Left ventricle myocardium superior (tissue), 1 donor: ENCODE data around the gene JDP2. TPM values are rescaled to one million over a fixed set of nuclear protein-coding genes. Genes with fewer than 3 reads are reported as not detected.

Experiments
- ATAC-seq: fragments of 200-7000 bp; cut with Tn5 transposase; one replicate; pipeline ENCODE4 v1.9.1; 2020; ENCODE audit warnings: mild to moderate bottlenecking, moderate library complexity
- DNase-seq: peaks from one replicate; pipeline ENCODE4 v3.0.0-alpha.2; 2020
- intact Hi-C: fragments of 100-400 bp; cut with micrococcal nuclease; formaldehyde crosslinking; loops from one replicate; pipeline ENCODE4 v1.11.0; 2022
- total RNA-seq: library from RNA; stranded (reverse); fragmentation: NEBNext Ultra II Directional; extraction: Animal tissue kit (Norgen Biotek cat#: 25700); gene quantifications from one replicate; pipeline ENCODE4 v1.2.1, GENCODE V29; 2021
- donor health status: DM: no; HTN: yes; CAD: no; lungs with severe emphysema.

JDP2 gene
- total RNA-seq, 1 donor from 2014 or later = 24.7 TPM

GRCh38 chr14:75406102-75406501 is 21.7 kb upstream of the JDP2 start:
- ATAC-seq = no peak
- intact Hi-C loops = no loop called here
- DNase-seq = no peak

DNA sequence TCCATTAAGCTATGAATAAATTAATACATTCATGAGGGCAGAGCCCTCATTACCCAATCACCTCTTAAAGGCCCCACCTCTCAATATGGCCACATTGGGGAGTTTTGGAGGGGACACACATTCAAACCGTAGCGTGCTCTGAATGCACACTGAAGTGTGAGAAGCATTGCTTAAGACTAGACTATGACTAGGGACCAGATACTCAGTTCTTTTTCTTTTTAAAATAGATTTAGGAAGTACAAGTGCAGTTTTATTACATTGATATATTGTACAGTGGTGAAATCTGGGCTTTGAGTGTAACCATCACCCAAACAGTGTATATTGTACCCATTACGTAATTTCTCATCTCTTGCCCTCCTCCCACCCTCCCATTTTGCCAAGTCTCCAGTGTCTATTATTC is 21.0 kb upstream of the JDP2 start:
- no peak for ATAC-seq
- intact Hi-C loops = no loop called here
- DNase-seq = no peak

DNA sequence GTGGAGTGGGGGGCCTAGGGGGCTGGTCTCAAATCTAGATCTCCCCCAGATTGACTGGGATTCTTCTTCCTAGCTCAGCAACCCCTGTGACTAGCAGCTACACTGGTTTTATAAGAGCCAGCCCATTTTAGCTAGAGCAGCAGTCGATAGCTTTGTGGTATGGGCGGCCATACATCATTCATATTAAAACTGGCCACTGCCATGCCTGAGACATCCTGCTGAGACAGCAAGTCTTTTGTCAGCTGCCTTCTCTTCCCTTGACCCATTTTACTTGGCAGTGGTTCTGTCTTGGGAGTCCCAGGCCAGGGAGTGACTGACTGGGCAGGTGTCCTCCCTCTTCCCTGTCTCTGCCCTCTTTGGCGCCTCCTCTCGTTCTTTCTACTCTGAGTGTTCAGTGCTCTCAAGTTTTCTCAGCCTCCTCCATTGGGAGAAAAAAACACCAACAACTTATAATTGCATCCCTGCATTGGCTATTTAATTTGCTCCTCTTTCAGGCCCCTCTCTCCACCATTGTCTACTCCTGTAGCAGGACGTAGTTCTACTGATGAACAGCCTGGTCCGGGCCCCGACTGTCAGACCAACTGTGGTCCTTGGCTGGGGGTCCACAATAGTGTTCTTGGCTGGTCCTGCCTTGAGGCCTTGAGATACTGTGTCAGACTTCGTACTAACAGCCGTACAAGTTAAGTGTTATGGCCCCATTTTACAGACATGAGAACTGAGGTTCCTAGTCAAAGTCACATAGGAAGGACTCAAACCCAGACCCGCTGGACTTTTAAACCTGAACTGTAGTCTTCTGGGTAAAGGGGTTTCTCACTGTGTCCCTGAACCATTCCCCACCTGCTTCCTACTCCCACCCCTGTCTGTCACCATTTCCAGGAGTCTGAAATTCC is 18.3 kb upstream of the JDP2 start:
- no peak for ATAC-seq
- DNase-seq = no peak
- intact Hi-C loops = no loop called here

GRCh38 chr14:75411214-75411540 is 16.6 kb upstream of the JDP2 start:
- intact Hi-C loops = no loop called here
- peak; percentile 46 for DNase-seq
- peak; percentile 85 for ATAC-seq

DNA sequence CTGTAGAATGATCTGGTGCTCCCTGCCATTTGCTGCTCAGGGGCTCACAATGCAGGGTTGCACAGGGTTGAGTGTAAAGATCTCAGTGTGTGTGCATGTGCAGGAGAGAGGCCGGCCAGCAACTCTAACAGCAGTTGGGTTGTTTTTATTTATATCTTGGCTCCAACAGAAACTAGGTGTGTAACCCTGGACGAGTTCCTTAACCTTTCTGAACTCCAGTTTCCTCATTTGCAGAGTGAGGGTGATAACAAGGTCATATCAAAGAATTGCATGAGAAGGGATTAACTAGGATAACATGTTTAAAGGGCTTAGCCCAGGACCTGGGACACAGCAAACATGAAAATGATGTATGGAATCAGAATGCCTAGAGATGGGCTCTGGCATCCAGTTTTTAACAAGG is 14.8 kb upstream of the JDP2 start:
- DNase-seq = no peak
- no peak for ATAC-seq
- intact Hi-C loops = no loop called here

- intact Hi-C loops = no loop called here
- DNase-seq (no peak), ATAC-seq (no peak)
Observed at GRCh38 chr14:75417674-75418073, 10.1 kb upstream of the JDP2 start.

GRCh38 chr14:75418850-75419768 is 8.7 kb upstream of the JDP2 start:
- intact Hi-C loops = no loop called here
- ATAC-seq (peak; percentile 75), DNase-seq (peak; percentile 60)

DNA sequence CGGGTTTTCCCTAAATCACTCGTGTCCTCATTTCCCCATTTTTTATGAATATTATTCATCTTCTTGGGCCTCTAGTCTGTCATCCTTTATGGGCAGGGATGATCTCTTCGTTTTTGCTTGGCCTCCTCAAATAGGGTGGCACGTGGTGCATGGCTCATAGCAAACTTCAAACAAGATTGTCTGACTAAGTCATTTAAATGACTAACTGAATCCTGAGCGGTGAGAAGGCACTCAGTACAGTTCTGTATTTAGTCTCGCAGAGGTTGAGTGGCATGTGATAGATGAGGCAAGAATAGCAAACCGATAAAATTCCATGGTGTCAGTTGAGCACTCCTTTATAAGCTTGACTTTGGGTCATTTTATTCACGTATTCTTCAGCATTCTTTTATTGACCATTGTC is 5.7 kb upstream of the JDP2 start:
- intact Hi-C loops = no loop called here
- ATAC-seq = peak; percentile 69

GRCh38 chr14:75424496-75424895 is 3.3 kb upstream of the JDP2 start:
- DNase-seq = no peak
- ATAC-seq = no peak
- intact Hi-C loops = no loop called here

More for the DNA sequence above, 5.7 kb upstream of the JDP2 start:
- DNase-seq = no peak

DNA sequence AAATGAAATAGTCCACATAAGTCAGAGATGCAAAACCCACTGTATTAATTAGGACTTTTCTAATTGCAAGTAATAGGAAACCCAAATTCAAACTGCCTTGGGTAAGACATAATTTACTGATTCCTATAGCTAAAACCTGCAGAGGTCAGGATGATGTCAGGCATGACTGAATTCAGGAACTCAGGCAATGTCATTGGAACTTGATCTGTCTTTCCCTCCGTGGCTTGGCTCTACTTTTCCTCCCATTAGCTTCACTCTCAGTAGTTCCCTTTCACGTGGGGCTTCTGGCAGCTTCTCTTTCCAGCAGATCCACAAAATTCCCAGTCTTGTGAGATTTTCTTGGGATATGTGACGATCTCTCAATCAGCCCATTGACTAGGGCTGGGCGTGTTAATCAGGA is 2.4 kb upstream of the JDP2 start:
- DNase-seq (no peak), ATAC-seq (no peak)
- intact Hi-C loops = no loop called here

DNA sequence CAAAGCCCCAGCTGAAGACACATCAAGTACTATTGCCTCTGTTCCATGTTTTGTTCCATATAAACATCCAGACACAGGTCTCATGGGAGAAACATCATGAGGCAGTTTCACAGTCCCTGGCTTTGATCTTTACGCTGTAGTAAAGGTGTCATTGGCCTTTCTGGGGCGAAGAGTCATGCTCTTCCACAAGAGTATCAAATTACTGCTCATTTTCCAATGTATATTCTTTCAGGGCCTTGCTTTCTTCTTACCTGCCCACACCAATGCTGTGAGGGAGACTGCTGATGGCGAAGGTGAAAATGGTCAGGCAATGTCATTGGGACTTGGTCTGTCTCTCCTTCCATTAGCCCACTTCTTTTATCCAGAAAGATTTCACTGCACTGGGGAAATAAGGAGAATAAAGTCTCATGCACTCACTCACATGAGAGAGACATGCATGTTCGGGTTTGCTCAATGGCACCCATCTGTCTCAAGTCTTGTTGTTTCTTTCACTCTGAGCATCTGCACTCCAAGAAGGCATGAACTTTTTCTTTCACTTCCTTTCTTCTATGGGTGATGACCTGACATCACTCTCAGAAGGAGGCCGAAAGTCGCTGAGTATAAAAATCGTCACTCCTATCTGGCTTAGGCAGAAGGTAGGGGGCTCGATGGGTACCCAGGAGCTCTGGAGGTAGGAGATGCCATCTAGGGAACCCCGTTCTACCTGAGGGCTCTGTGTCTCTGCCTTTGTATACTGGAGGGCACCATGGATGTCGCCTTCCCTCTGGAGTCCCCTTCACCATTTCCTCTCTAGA is 1.3 kb upstream of the JDP2 start:
- intact Hi-C loops = no loop called here
- no peak for DNase-seq
- no peak for ATAC-seq

DNA sequence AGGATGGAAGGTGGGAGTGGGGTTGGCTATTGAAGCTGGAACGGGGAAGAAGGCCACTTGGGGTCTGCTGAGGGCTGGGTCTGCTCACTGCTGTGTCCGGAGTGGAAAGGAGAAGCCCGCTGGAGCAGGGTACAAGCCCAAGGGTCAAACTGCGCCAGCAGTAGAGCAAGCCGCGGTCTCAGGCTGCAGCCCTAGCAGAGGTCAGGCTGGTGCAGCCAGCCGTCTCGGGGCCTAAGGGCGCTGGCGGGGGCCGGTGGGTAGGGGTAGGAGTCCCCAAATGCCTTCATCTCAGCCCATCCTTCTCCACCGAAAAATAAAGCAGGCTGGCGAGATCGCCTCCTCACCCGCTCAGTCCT is 718 bp upstream of the JDP2 start:
- intact Hi-C loops = no loop called here
- DNase-seq (peak; percentile 62), ATAC-seq (peak; percentile 42)

DNA sequence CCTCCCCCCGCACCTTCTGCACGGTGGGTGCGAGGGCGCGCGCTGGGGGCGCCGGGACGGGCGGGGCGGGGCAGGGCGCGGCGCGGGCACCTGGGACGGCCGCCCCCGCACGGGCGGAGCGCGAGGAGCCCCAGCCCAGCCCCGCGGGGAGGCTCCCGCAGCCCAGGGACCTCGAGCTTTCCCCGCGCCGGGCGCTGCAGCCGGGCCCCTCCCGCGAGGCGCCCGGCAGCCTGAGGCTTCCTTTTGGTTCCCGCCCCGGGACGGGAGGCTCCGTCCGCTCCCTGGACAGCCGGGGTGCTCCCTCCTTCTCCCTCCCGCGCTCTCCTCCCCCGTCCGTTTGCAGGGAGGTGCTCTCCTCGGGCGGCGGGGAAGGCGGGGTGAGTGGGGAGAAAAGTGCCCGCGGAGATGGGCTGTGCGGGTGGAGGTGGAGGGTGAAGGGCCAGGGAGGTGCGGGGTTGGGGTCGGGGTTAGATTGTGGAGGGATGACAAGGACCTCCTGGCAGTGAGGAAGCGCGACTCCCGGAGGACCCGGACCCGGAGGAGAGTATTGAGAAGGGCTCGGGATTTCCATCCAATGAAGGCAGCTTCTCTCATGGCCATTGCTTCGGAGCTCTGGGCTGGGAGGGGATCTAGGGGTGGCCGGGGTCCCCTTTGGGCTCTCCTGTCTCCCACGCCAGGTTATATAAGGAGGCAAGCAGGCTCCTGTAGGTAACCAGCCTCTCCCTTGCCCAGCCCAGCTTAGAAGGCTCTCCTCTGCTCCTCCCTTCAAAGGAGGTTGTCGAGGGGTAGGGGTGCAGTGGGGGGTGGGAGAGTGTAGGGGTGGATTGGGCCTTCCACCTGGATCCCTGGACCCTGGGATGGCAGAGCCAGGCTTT is 645 bp downstream of the JDP2 start:
- intact Hi-C loops = no loop called here
- DNase-seq (peak; percentile 78), ATAC-seq (peak; percentile 20)

GRCh38 chr14:75429562-75429961 is 1.7 kb downstream of the JDP2 start:
- intact Hi-C loops = no loop called here
- ATAC-seq (no peak), DNase-seq (no peak)

DNA sequence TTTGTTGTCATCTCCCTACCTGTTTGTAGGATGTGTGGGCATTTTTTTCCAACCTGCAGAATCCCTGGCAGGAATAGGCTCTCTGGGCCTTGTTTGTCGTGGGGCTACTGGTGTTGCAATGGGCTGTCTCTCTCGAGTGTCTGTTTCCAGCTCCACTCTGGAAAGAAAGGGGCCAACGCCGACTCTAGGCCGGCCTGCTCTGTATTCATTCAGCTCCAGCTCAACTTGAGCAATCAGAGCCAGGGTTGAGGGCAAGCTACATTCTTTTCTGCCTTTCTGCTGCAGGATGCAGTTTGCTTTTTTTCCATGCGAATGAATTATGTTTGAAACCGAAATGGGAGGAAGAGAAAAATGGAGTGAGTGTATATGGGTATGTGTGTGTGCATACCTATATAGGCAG is 2.3 kb downstream of the JDP2 start:
- intact Hi-C loops = no loop called here
- DNase-seq (peak; percentile 44), ATAC-seq (peak; percentile 8)

GRCh38 chr14:75430526-75430925 is 2.7 kb downstream of the JDP2 start:
- ATAC-seq (peak; percentile 15), DNase-seq (peak; percentile 63)
- intact Hi-C loops = no loop called here

DNA sequence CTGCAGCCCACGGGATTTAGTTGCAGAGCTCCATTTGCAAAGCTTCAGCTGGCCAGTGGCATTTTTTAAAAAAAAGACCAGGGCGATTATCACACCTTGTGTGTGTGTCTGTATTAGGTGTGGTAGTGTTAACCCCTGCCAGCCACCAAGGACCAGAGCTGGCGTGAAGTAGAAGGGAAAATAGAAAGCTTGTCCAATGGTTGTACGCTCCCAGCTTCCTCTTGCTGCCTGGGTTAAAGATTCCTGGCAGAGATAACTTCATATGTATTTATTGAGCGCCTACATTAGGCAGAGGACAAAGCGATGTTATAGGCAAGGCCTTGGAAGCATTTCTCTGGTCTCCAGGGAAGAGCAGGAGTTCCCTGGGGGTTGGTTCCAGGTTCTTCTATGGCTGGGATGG is 3.2 kb downstream of the JDP2 start:
- intact Hi-C loops = no loop called here
- ATAC-seq = no peak

DNA sequence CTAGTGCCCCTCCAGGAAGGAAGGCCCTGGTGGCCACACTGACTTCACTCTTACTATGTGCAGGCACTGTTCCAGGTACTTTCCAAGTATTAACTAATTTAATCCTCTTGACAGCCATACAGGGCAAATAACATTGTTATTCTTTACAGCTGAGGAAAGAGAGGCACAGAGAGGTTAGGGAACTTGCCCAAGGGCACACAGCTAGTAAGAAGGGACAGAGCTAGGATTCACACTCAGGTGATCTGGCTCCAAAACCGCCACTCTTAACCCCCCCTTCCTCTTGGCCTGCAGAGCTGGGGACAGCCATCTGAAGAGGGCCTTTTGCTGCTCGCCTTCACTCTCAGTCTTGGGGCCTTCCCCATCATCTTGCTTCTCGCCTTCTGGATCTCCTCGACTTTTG is 4.0 kb downstream of the JDP2 start:
- ATAC-seq (no peak), DNase-seq (no peak)
- intact Hi-C loops = no loop called here

More for the DNA sequence above, 3.2 kb downstream of the JDP2 start:
- DNase-seq = no peak

DNA sequence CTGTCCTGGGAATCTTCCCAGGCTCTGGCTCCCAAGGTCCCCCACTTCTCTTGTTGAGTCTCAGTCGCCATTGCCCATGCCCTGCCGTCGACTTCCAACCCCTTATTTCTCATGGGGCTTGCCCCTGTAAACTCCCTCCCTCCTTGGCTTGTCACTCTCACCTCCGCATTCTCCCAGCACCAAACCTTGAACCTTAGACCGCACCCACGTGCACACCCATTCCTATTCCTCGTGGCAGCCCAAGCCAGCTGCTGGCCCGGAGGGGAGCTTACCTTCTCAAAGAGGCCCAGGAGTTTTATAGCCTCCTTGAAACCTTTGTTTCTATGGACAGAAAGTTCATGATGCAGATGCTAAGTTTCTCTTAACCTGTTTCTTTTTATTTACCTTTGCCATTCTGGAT is 4.6 kb downstream of the JDP2 start:
- no peak for ATAC-seq
- DNase-seq = no peak
- intact Hi-C loops = no loop called here
